ENCODE results near the gene PRR3. TPM values are rescaled to one million over a fixed set of nuclear protein-coding genes. Genes with fewer than 3 reads are reported as not detected.
A peak's percentile ranks its signal among the peaks of the same experiment; 100 is the strongest.

PRR3 gene, protein sequence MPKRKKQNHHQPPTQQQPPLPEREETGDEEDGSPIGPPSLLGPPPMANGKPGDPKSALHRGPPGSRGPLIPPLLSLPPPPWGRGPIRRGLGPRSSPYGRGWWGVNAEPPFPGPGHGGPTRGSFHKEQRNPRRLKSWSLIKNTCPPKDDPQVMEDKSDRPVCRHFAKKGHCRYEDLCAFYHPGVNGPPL
- 30.7 and 40.4 TPM in 2 replicates for total RNA-seq (2011; cell fraction: chromatin; rRNA removed; ENCODE audit: low replicate concordance)
- total RNA-seq (2011; cell fraction: nucleolus; rRNA removed): 17.5 and 18.5 TPM in 2 replicates
- total RNA-seq (2011; cell fraction: nucleoplasm; rRNA removed): 28.0 and 48.3 TPM in 2 replicates
- total RNA-seq (2014; rRNA removed) (25.3 and 27.7 TPM in 2 replicates), total RNA-seq (2014; rRNA removed; fragmentation: Illumina TruSeq; extraction: Trizol) (22.5 and 23.5 TPM in 2 replicates), total RNA-seq (2015; rRNA removed; fragmentation: Illumina TruSeq; extraction: Trizol) (31.9 and 33.6 TPM in 2 replicates), total RNA-seq (2021) (28.8 and 31.4 TPM in 2 replicates), polyA plus RNA-seq (2011; rRNA removed) (38.6 and 44.3 TPM in 2 replicates), polyA plus RNA-seq (2014; fragmentation: Illumina TruSeq; extraction: Trizol) (52.2 and 59.6 TPM in 2 replicates), polyA plus RNA-seq (2014; fragmentation: Nextera tagmentation; extraction: Ambion mirVana) (10 to 100 TPM; 23.9 to 26.6 TPM), polyA plus RNA-seq (2014; rRNA removed) (34.6 and 38.0 TPM in 2 replicates), polyA minus RNA-seq (2011; rRNA and poly(A)+ RNA removed) (46.0 and 47.8 TPM in 2 replicates), Bru-seq, nascent RNA (percentile 96 among the genes with signal in this experiment), BruChase-seq, experiment 1, labeled RNA remaining after a 2-hour chase (percentile 95 among the genes with signal in this experiment), BruChase-seq, experiment 2, labeled RNA remaining after a 6-hour chase (percentile 95 among the genes with signal in this experiment)
- polyA plus RNA-seq (2011; cell fraction: cytosol; rRNA removed): 57.5 and 64.8 TPM in 2 replicates
- polyA plus RNA-seq (2011; cell fraction: nucleus; rRNA removed): 41.6 and 45.0 TPM in 2 replicates
- polyA plus RNA-seq (2012): 19.5 and 24.7 TPM in 2 replicates
- polyA minus RNA-seq (2011; cell fraction: cytosol; rRNA and poly(A)+ RNA removed): 13.3 and 18.6 TPM in 2 replicates
- polyA minus RNA-seq (2011; cell fraction: nucleus; rRNA and poly(A)+ RNA removed): 12.8 and 21.0 TPM in 2 replicates
- long read RNA-seq, experiment 1, partial matches to known transcripts: 6 of 15 reads
- long read RNA-seq, experiment 1, other reads (novel, unspliced or antisense): 1 of 15 reads
- long read RNA-seq, experiment 2, transcript PRR3-202 (4 exons, 2,254 nt): minor isoform, 8 of 36 reads
- long read RNA-seq, experiment 2, transcript PRR3-201 (3 exons, 1,797 nt): major isoform, 14 of 36 reads
- long read RNA-seq, experiment 2, partial matches to known transcripts: 7 of 36 reads
- long read RNA-seq, experiment 2, other reads (novel, unspliced or antisense): 4 of 36 reads
- long read RNA-seq, experiment 3, transcript PRR3-201 (3 exons, 1,797 nt): major isoform, 6 of 14 reads
- long read RNA-seq, experiment 3, partial matches to known transcripts: 0 of 14 reads
- long read RNA-seq, experiment 3, other reads (novel, unspliced or antisense): 4 of 14 reads

DNA sequence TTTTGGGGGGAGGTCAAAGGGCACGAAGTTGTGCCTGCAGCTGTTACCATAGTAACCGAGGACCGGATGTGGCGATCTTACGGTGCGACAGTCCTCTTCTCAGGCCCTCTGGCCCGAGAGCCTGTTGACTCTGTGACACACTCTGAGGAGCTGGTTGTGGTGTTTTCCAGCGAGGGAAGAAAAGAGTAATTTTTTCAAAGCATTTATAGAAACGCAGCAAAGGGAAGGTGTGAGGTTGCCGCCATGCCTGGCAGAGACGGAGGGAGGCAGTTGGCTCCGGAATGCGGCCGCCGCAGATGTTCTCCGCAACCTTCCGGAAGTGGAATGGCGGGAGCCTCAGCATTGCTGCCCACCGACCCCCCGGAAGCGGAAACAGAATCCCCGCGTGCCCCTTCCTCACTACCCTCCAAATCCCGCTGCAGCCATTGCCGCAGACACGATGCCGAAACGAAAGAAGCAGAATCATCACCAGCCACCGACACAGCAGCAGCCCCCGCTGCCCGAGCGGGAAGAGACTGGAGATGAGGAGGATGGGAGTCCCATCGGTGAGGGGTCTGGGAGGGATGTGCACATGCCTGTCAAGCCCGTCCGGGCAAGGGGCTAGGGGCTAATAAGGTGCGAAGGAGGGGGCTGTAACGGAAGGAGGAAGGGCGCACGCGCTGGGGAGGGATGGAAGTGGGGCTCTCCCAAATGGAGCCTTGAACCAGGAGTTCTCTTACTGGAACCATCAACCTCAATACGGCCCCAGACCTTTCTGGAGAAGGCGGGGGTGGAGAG lies at the start of gene PRR3:
TSS of gene PRR3 (plus strand) at position 390 of the 777 bp plus-strand sequence. CDS start at position 440, 50 bp downstream.
- Histone ChIP-seq H3K9ac (ENCODE audit: insufficient read depth in 1 of 2, low read depth in 2 of 2, low read length in 2 of 2) (peak within 1 kb of the TSS; percentile 95 to 98), H3K79me2 (ENCODE audit: control insufficient read depth, insufficient read depth, low read length) (peaks cover 56% of the 10 kb centered on the region), H3K9me3 (replicated peaks; ENCODE audit: control insufficient read depth, insufficient read depth, low read depth, low read length) (no peaks in the 10 kb centered on the region), H3K27me3 (ENCODE audit: control insufficient read depth in 2 of 2, insufficient read depth in 2 of 2, low read length in 2 of 2) (no peaks in the 10 kb centered on the region), H3K4me2 (ENCODE audit: insufficient read depth, low read length) (peak within 1 kb of the TSS; percentile 97), H3K4me3 (peak within 1 kb of the TSS; percentile 80), H4K20me1 (replicated peaks; ENCODE audit: control insufficient read depth, insufficient read depth, low read length) (0 out of 2 replicates have a peak, but pooled peaks cover 2% of the 10 kb centered on the region), H3K9me1 (ENCODE audit: control insufficient read depth, insufficient read depth, low read length) (no peaks in the 10 kb centered on the region), H3K27ac (ENCODE audit: extremely low read depth, low read depth, low read length) (peak within 1 kb of the TSS; percentile 94), H3K36me3 (ENCODE audit: control insufficient read depth, insufficient read depth, low read length) (peaks cover 63% of the 10 kb centered on the region), H3K4me1 (replicated peaks in 1 of 2; ENCODE audit: control insufficient read depth in 2 of 2, insufficient read depth in 2 of 2, low read length in 2 of 2) (peaks cover 17 to 23% of the 10 kb centered on the region in 2 experiments; a peak in 4 of 5 replicates), H2AFZ (ENCODE audit: low read depth, low read length) (peak within 1 kb of the TSS; percentile 99)
- ChIA-PET POLR2A (interaction anchor here (0.6 to 7.1 kb wide), 16 partner anchors 10 to 1614 kb away, joined by 3 to 85 read pairs (median 3); partner anchors contain the start of genes ABCF1 and DHX16), CTCF (ENCODE audit: low intra/inter-chr PET ratio) (no interaction called here)
- DNase-seq (ENCODE audit: extremely low read depth in 1 of 4, low spot score in 3 of 4) (peak; percentile 82 to 97 (median 87)), ATAC-seq (peak; percentile 74), FAIRE-seq (peak; percentile 94)
- no TSS peak for BruUV-seq (replicated peaks)
- WGBS (ENCODE audit: insufficient coverage, low coverage, missing lambda C conversion rate): 1% methylated on average over 41 of the region's 42 CpGs
- intact Hi-C loops (cut with micrococcal nuclease) (loop anchor here (1.0 to 5.0 kb wide), 3 partner anchors 14 to 162 kb away; partner anchors contain the start of genes ABCF1 and DHX16), in situ Hi-C loops (cut with MboI) (no loop called here)
- peak; percentile 70; the same call in 1 of the 2 replicates for TF ChIP-seq GATAD2A (IDR thresholded peaks at IDR 0.05)
- TF ChIP-seq, protein P1, sequence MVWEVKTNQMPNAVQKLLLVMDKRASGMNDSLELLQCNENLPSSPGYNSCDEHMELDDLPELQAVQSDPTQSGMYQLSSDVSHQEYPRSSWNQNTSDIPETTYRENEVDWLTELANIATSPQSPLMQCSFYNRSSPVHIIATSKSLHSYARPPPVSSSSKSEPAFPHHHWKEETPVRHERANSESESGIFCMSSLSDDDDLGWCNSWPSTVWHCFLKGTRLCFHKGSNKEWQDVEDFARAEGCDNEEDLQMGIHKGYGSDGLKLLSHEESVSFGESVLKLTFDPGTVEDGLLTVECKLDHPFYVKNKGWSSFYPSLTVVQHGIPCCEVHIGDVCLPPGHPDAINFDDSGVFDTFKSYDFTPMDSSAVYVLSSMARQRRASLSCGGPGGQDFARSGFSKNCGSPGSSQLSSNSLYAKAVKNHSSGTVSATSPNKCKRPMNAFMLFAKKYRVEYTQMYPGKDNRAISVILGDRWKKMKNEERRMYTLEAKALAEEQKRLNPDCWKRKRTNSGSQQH (CRISPR knock-in tag; IDR thresholded peaks at IDR 0.05): no peak; the same call in 1 of the 2 replicates
- TF ChIP-seq, protein P2, sequence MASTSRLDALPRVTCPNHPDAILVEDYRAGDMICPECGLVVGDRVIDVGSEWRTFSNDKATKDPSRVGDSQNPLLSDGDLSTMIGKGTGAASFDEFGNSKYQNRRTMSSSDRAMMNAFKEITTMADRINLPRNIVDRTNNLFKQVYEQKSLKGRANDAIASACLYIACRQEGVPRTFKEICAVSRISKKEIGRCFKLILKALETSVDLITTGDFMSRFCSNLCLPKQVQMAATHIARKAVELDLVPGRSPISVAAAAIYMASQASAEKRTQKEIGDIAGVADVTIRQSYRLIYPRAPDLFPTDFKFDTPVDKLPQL (IDR thresholded peaks at IDR 0.05; ENCODE audit: extremely low read depth, insufficient read length): no peak
- TF ChIP-seq ZFP1 (CRISPR knock-in tag; IDR thresholded peaks at IDR 0.05): no peak
- TF ChIP-seq PHB (CRISPR knock-in tag; IDR thresholded peaks at IDR 0.05): no peak
- TF ChIP-seq, protein P3, sequence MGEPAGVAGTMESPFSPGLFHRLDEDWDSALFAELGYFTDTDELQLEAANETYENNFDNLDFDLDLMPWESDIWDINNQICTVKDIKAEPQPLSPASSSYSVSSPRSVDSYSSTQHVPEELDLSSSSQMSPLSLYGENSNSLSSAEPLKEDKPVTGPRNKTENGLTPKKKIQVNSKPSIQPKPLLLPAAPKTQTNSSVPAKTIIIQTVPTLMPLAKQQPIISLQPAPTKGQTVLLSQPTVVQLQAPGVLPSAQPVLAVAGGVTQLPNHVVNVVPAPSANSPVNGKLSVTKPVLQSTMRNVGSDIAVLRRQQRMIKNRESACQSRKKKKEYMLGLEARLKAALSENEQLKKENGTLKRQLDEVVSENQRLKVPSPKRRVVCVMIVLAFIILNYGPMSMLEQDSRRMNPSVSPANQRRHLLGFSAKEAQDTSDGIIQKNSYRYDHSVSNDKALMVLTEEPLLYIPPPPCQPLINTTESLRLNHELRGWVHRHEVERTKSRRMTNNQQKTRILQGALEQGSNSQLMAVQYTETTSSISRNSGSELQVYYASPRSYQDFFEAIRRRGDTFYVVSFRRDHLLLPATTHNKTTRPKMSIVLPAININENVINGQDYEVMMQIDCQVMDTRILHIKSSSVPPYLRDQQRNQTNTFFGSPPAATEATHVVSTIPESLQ (CRISPR knock-in tag; IDR thresholded peaks at IDR 0.05): peak; percentile 56
- peak; percentile 78 for TF ChIP-seq ATF1 (CRISPR knock-in tag; IDR thresholded peaks at IDR 0.05)
- TF ChIP-seq ATF1 (tag; IDR thresholded peaks at IDR 0.05): no peak
- no peak for TF ChIP-seq CBX8 (IDR thresholded peaks at IDR 0.05; ENCODE audit: borderline replicate concordance, extremely low read depth, low read depth, low read length, poor library complexity, severe bottlenecking)
- TF ChIP-seq PRMT5 (CRISPR knock-in tag; IDR thresholded peaks at IDR 0.05): no peak; the same call in 1 of the 2 replicates
